MM.1S (cell line): ENCODE data around the gene GDF2.

Experiments used
- DNase-seq: peaks from one replicate; pipeline ENCODE4 v3.0.0-alpha.2; 2015
- H2AFZ ChIP-seq: fragments of 300-600 bp; sonication (generic); 2 replicates; pipeline ENCODE4 v1.6.0; 2016; ENCODE audit warnings: antibody characterized with exemption, low read length
- H3F3A ChIP-seq: fragments of 300-600 bp; sonication (generic); 2 replicates; pipeline ENCODE4 v1.6.1; 2016; ENCODE audit warnings: mild to moderate bottlenecking, antibody characterized with exemption, low read length, moderate library complexity, mixed read lengths; ENCODE audit not compliant: insufficient read depth
- H3K27ac ChIP-seq: fragments of 300-600 bp; sonication (generic); 2 replicates; pipeline ENCODE4 v1.5.1; 2016; ENCODE audit warnings: mild to moderate bottlenecking, low read length
- H3K27me3 ChIP-seq: fragments of 300-600 bp; sonication (generic); replicated peaks from 2 replicates; pipeline ENCODE4 v1.6.0; 2016; ENCODE audit warnings: low read length; ENCODE audit not compliant: insufficient read depth
- H3K36me3 ChIP-seq: fragments of 300-600 bp; sonication (generic); replicated peaks from 2 replicates; pipeline ENCODE4 v1.6.1; 2016; ENCODE audit warnings: mild to moderate bottlenecking, low read length, mixed read lengths; ENCODE audit not compliant: insufficient read depth
- H3K4me1 ChIP-seq: fragments of 300-600 bp; sonication (generic); 2 replicates; pipeline ENCODE4 v1.6.1; 2016; ENCODE audit warnings: low read length, mixed read lengths
- H3K4me2 ChIP-seq: fragments of 300-600 bp; sonication (generic); 2 replicates; pipeline ENCODE4 v1.6.0; 2016; ENCODE audit warnings: low read depth, low read length
- H3K4me3 ChIP-seq: fragments of 300-600 bp; sonication (generic); 2 replicates; pipeline ENCODE4 v1.5.1; 2016; ENCODE audit warnings: low read length, mixed read lengths
- H3K79me2 ChIP-seq: fragments of 300-600 bp; sonication (generic); 2 replicates; pipeline ENCODE4 v1.6.1; 2016; ENCODE audit warnings: mixed run types, low read length, mixed read lengths
- H3K9ac ChIP-seq: fragments of 300-600 bp; sonication (generic); 2 replicates; pipeline ENCODE4 v1.6.1; 2016; ENCODE audit warnings: low read length, mixed read lengths
- H3K9me2 ChIP-seq: fragments of 300-600 bp; sonication (generic); replicated peaks from 2 replicates; pipeline ENCODE4 v1.6.1; 2016; ENCODE audit warnings: mild to moderate bottlenecking, low read length, mixed read lengths; ENCODE audit not compliant: insufficient read depth
- H3K9me3 ChIP-seq: fragments of 300-600 bp; sonication (generic); replicated peaks from 2 replicates; pipeline ENCODE4 v1.6.1; 2016; ENCODE audit warnings: mild to moderate bottlenecking, low read length, mixed read lengths; ENCODE audit not compliant: insufficient read depth
- H4K20me1 ChIP-seq: fragments of 300-600 bp; sonication (generic); 2 replicates; pipeline ENCODE4 v1.6.1; 2016; ENCODE audit warnings: mild to moderate bottlenecking, low read length, moderate library complexity, mixed read lengths; ENCODE audit not compliant: insufficient read depth
- EZH2 ChIP-seq: fragments of 300-600 bp; sonication (generic); optimal IDR thresholded peaks from 2 replicates; pipeline ENCODE3; 2017; ENCODE audit warnings: low read depth, mild to moderate bottlenecking, antibody characterized with exemption, low read length, mixed read lengths
- EZH2phosphoT487 ChIP-seq: fragments of 300-600 bp; sonication (generic); IDR thresholded peaks from 2 replicates; pipeline ENCODE4 v1.6.1; 2018; ENCODE audit warnings: antibody characterized with exemption, low read length
- TF ChIP-seq, protein P1 (sequence below): fragments of 300-600 bp; sonication (generic); IDR thresholded peaks from 2 replicates; pipeline ENCODE4 v1.5.1; 2016; ENCODE audit warnings: antibody characterized with exemption, low read length, mixed read lengths

Gene GDF2

DNA sequence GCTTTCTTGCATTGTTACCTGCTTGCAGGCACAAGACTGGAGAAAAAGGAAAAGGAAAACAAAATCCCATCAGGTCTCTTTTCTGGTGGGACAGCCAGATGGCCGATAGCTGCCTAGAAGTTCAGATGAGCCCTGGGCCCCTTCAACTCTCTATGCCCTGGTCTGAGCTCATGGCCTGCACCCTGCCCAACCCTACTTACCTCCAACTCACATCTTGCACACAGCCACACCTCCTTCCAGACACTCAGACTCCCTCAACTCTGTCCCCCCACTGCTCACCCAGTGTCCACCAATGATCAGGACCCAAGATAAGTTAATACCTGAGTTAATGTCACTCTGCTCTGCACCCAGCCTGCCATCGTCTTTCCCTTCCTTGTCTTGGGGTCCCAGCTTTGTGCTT lies 36.8 kb downstream of the GDF2 start:
- Histone ChIP-seq H3K9me3 (no peaks in the 10 kb centered on the region), H3K9ac (no peak overlapping the region), H3F3A (no peaks in the 10 kb centered on the region; the same call in 1 of the 2 replicates), H3K4me3 (no peak overlapping the region), H4K20me1 (no peaks in the 10 kb centered on the region), H3K79me2 (no peaks in the 10 kb centered on the region), H3K27ac (no peak overlapping the region), H3K27me3 (peaks cover 22% of the 10 kb centered on the region), H3K36me3 (no peaks in the 10 kb centered on the region), H2AFZ (no peak overlapping the region), H3K4me2 (no peak overlapping the region), H3K4me1 (no peaks in the 10 kb centered on the region), H3K9me2 (no peaks in the 10 kb centered on the region)
- no peak for TF ChIP-seq EZH2
- TF ChIP-seq EZH2phosphoT487, result no peak
- TF ChIP-seq, protein P1, sequence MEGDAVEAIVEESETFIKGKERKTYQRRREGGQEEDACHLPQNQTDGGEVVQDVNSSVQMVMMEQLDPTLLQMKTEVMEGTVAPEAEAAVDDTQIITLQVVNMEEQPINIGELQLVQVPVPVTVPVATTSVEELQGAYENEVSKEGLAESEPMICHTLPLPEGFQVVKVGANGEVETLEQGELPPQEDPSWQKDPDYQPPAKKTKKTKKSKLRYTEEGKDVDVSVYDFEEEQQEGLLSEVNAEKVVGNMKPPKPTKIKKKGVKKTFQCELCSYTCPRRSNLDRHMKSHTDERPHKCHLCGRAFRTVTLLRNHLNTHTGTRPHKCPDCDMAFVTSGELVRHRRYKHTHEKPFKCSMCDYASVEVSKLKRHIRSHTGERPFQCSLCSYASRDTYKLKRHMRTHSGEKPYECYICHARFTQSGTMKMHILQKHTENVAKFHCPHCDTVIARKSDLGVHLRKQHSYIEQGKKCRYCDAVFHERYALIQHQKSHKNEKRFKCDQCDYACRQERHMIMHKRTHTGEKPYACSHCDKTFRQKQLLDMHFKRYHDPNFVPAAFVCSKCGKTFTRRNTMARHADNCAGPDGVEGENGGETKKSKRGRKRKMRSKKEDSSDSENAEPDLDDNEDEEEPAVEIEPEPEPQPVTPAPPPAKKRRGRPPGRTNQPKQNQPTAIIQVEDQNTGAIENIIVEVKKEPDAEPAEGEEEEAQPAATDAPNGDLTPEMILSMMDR, result no peak
- no peak for DNase-seq

DNA sequence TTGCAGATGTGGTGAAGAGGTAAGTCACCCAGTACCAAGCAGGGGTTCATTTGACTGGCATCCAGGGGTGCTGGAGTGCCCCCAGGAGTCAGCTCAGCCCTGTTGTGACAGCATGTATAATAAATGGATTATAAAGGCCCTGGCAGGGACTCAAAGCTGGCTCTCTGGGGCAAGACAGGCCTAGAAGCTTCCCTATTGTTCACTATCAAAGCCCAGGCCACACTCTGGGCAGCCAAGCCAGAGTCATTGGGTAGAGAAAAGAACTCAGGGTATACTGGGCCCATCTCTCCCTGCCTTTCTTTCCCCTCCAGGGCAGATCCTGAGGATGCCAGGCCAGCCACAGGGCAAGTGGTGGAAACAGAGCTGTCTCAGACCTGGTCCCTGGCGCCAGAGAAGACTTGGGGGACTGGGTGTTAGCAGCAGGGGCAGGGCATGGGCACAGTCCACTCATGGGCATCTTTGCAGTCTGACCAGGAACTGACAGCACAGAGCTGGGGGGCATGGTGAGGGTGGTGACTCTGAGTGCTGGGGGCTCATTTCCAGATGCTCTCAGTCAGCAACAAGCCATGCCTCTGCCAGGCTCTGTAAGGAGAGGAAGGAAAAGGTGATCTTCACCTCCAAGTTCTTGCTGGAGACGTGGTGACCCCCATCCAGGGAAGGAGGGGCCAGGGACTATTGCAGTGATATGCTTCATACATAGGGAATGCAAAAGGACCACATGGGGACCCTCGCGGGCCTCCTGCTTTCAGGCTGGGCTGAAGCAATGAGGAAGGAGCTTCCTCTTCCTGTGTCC lies 37.6 kb downstream of the GDF2 start:
- Histone ChIP-seq H3K9me3 (no peaks in the 10 kb centered on the region), H2AFZ (no peak overlapping the region), H3K4me1 (no peaks in the 10 kb centered on the region), H3K79me2 (no peaks in the 10 kb centered on the region), H3K9me2 (no peaks in the 10 kb centered on the region), H3K4me3 (no peak overlapping the region), H3K9ac (no peak overlapping the region), H3K27ac (no peak overlapping the region), H3K27me3 (peaks cover 25% of the 10 kb centered on the region), H3K36me3 (no peaks in the 10 kb centered on the region), H3K4me2 (no peak overlapping the region), H4K20me1 (no peaks in the 10 kb centered on the region), H3F3A (no peaks in the 10 kb centered on the region; the same call in 1 of the 2 replicates)
- no peak for DNase-seq
- TF ChIP-seq EZH2 (no peak), EZH2phosphoT487 (no peak)
- TF ChIP-seq, protein P1, result no peak

DNA sequence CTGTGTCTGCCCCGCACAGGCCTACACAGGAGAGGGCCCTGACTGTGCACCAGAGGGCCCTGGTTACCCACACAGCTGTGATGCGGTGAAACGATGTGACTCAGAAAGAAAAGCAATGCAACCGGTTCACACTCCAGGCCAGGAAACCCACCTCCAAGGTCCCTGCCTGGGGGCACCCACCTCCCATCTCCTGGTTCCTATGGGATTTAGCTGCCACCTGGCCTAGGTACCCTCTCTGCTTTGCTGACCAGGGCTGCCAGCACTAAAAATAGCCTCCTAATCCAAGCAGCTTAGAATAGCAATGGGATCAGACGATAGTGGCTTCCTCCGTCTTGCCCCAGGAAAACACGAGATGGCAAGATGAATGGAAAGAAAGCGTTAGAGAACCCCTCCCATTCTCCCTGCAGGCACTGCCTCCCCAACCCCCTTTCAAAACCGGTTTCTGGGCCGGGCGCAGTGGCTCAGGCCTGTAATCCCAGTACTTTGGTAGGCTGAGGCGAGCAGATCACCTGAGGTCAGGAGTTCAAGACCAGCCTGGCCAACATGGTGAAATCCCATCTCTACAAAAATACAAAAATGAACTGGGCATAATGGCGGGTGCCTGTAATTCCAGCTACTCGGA lies 38.3 kb downstream of the GDF2 start:
- no peak for TF ChIP-seq EZH2phosphoT487
- TF ChIP-seq EZH2, result no peak
- TF ChIP-seq, protein P1, result no peak
- H3K9me2 ChIP-seq, result no peaks in the 10 kb centered on the region
- no peaks in the 10 kb centered on the region for H3K4me1 ChIP-seq
- H3K79me2 ChIP-seq, result no peaks in the 10 kb centered on the region
- no peak overlapping the region for H3K4me3 ChIP-seq
- H3K27me3 ChIP-seq, result peaks cover 32% of the 10 kb centered on the region
- H3K9me3 ChIP-seq, result no peaks in the 10 kb centered on the region
- no peak overlapping the region for H3K9ac ChIP-seq
- H2AFZ ChIP-seq, result no peak overlapping the region
- H3F3A ChIP-seq, result no peaks in the 10 kb centered on the region; the same call in 1 of the 2 replicates
- no peak overlapping the region for H3K27ac ChIP-seq
- no peak overlapping the region for H3K4me2 ChIP-seq
- DNase-seq, result no peak
- H4K20me1 ChIP-seq, result no peaks in the 10 kb centered on the region
- no peaks in the 10 kb centered on the region for H3K36me3 ChIP-seq
